Measurements from ENCODE around the gene CRYGA.

The CRYGA gene

DNA sequence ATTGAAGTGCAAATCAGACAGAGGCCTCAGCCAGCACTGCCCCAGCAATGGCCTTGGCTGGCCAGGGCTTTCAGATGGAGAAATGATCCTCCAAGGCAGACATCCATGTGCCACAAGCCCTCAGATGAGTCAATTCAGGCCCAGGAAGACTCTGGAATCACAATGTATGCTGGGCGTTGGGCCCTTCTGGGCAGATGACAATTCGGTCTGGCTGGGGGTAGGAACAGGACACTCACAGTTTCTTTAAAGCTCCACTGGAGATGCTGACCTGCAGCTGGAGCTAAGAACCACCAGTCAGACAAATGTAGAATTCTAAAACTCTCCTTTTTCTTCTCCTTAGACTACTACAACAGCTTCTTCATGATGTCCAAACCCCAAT lies 26.7 kb downstream of the CRYGA start:
- no peak for DNase-seq (ENCODE audit: low read depth in 1 of 2, low spot score in 1 of 2)
- Histone ChIP-seq H3K27me3 (ENCODE audit: insufficient read depth, poor library complexity, severe bottlenecking) (no peaks in the 10 kb centered on the region), H3K4me3 (replicated peaks; ENCODE audit: insufficient read depth, low read length) (no peak overlapping the region), H3K27ac (replicated peaks) (no peak overlapping the region)
- TF ChIP-seq GABPA (IDR thresholded peaks at IDR 0.05; ENCODE audit: low read depth) (no peak), SPI1 (IDR thresholded peaks at IDR 0.05; ENCODE audit: borderline replicate concordance, low read depth) (no peak), REST (IDR thresholded peaks at IDR 0.05; ENCODE audit: insufficient replicate concordance, low read depth) (no peak), POLR2AphosphoS5 (IDR thresholded peaks at IDR 0.05; ENCODE audit: low read depth) (no peak), CTCF (IDR thresholded peaks at IDR 0.05; ENCODE audit: insufficient read depth, low read length) (no peak)

DNA sequence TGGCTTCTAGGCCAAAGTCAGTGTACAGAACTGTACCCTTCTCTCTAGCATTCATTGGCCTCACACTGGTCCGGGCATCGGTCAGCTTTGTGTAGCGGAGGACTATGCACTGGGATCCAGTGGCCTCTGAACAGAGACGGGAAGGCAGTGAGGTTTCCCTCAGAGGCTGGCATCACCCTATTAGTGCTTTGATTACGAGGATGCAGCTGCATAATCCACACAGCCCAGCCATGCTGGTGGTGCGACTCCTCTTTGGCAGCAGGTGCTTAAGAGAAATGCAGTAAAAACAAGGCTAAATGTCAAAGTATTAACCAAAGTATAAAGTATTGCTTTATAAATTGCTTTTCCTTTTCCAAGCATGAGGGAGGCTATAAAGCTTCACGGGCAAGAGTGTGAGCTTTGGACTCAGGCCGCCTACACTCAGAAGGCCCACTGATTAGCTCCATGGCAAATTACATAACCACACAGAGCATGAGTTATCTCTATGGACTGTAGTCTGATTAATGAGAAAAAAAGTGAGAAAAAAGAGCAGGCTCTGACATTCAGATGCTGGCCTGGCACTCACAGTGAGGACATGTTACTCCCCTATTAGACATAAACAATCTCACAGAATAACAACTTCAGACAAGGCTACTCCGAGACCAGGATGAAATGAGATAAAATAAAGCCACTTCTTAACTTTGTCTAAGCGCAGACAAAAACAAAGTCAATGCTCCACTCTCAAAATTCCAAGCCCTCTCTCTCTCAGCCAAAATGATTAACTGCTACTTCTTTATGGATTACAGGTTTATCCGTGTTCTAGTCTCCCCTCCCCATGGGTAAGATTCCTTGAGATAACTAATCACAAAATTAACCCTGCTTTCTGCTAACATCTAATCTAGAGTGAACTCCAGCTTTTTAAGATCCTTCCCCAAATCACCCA lies 27.3 kb downstream of the CRYGA start:
- no peak for DNase-seq (ENCODE audit: low read depth in 1 of 2, low spot score in 1 of 2)
- TF ChIP-seq GABPA (IDR thresholded peaks at IDR 0.05; ENCODE audit: low read depth) = no peak
- TF ChIP-seq POLR2AphosphoS5 (IDR thresholded peaks at IDR 0.05; ENCODE audit: low read depth) = no peak
- TF ChIP-seq CTCF (IDR thresholded peaks at IDR 0.05; ENCODE audit: insufficient read depth, low read length) = no peak
- TF ChIP-seq REST (IDR thresholded peaks at IDR 0.05; ENCODE audit: insufficient replicate concordance, low read depth) = no peak
- no peak for TF ChIP-seq SPI1 (IDR thresholded peaks at IDR 0.05; ENCODE audit: borderline replicate concordance, low read depth)
- Histone ChIP-seq H3K4me3 (replicated peaks; ENCODE audit: insufficient read depth, low read length) (no peak overlapping the region), H3K27ac (replicated peaks) (no peak overlapping the region), H3K27me3 (ENCODE audit: insufficient read depth, poor library complexity, severe bottlenecking) (no peaks in the 10 kb centered on the region)

DNA sequence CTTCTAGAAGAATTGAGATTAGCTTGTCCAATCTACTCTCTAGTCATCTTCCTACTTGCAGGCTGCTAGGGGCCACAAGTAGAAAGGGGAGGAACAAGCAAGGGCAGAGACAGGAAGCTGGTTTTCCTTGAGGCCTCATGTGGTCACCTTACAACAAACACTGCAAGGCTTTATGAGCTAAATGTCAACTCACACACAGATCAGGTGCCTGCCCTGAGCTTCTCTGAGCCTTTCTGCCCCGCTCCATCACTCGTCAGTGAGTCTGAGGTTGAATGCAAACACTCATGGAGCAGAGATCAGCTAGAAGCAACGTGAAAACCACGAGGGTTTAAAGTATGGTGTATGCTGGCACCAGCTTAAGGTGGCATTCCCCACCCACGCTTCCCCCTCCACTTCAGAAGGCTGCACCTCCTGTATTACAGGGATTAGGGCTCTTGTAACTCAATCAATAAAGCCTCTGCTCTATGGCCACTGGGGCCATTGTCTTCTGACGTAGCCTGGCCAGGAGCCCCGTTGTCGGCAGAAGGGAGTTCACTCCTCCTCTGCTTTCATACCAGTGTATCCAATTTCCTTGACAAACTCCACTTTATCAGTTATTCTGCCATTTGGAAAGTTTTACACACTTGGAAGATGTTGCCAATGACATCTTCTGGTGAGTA lies 28.3 kb downstream of the CRYGA start:
- DNase-seq (ENCODE audit: low read depth in 1 of 2, low spot score in 1 of 2) = peak; percentile 12 to 71
- peak overlapping the region; percentile 9; the same call in 1 of the 2 replicates for H3K27ac ChIP-seq (replicated peaks)
- no peaks in the 10 kb centered on the region for H3K27me3 ChIP-seq (ENCODE audit: insufficient read depth, poor library complexity, severe bottlenecking)
- peak; percentile 41; the same call in 1 of the 2 replicates for TF ChIP-seq SPI1 (IDR thresholded peaks at IDR 0.05; ENCODE audit: borderline replicate concordance, low read depth)
- no peak for TF ChIP-seq REST (IDR thresholded peaks at IDR 0.05; ENCODE audit: insufficient replicate concordance, low read depth)
- peak; percentile 49; the same call in 1 of the 2 replicates for TF ChIP-seq POLR2AphosphoS5 (IDR thresholded peaks at IDR 0.05; ENCODE audit: low read depth)
- no peak overlapping the region for H3K4me3 ChIP-seq (replicated peaks; ENCODE audit: insufficient read depth, low read length)
